TTC549 (cell line): ENCODE data around the gene ENTPD8.

Experiments used
- FAIRE-seq: peaks from 2 replicates; lab custom pipeline; 2012; peaks lifted over from hg19 to GRCh38; lab: Jason Lieb, UNC

Gene ENTPD8

GRCh38 chr9:137447722-137448601 is 6.8 kb upstream of the ENTPD8 start:
- FAIRE-seq: no peak

DNA sequence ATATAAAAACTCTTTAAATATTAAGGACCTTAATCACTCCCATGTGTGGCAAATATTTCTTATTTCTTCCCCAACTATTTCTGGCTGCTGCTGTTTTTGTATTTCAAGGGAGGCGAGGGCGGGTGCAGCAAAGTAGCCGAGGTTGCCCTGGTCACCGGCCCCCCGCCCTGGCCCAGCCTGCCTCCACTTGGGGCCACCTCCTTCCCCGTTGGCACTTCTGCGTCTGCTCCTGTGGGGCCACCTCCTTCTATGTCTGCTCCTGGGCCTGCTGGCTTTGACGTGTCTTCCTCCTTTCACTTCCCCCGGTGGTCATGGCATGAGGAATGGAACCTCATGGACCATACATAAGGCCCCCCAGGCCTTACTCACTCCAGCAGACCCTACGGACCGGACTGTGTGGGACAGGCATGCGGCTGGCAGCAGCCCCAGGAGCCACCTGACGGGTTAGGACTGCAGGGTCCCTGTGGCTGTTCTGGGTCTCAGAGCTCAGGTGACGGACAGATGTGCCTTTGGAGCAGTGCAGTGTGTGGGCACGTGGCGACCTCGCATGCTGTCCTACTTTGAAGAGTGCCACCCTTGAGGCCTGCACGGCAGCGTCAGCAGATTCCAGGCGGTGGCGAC is 5.8 kb upstream of the ENTPD8 start:
- FAIRE-seq: no peak

DNA sequence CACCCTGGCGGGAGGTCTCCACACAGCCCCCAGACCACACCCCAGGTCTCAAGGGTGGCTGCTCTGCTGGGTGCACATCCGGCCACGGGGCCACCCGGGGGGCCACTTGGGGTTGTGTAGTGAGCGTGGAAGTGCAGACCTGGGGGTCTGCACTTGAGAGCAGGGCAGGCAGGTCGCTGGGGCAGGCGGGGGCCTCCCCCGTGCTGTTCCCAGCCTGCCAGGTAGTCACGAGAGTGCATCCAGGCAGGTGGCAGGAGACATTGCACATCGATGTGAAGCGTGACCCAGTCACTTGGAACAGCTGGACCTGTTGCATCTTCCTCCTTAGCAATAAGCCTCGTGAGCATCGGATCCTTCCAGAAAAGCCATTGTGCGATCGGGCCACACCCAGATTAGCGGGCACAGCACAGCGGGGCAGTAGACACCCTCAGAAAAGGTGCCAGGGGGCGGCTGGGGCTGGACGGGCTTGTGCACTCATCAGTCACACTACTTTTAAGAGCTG is 4.8 kb upstream of the ENTPD8 start:
- no peak for FAIRE-seq

- no peak for FAIRE-seq
These were observed 4.2 kb upstream of the ENTPD8 start for GRCh38 chr9:137445275-137445807.

DNA sequence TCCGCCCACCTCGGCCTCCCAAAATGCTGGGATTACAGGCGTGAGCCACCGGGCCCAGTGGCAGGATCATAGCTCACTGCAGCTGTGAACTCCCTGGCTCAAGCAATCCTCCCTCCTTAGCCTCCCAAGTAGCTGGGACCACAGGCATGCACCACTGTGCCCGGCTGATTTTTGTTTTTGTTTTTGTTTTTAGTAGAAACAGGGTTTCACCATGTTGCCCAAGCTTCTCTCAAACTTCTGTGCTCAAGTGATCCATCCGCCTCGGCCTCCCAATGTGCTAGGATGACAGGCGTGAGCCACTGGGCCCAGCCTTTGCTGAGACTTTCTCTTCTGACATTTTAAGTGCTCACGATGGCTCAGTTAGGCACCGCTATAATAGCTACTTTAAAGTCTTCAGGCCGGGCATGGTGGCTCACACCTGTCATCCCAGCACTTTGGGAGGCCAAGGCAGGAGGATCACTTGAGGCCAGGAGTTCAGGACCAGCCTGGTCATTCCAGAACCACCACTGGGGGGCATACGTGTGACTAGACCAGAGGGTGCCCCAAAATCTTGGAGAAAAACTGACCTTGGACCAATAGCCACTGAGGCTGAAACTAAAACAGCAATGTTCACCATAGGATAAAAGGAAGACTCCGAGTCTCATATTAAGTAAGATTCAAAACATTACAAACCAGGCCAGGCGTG is 3.1 kb upstream of the ENTPD8 start:
- no peak for FAIRE-seq

DNA sequence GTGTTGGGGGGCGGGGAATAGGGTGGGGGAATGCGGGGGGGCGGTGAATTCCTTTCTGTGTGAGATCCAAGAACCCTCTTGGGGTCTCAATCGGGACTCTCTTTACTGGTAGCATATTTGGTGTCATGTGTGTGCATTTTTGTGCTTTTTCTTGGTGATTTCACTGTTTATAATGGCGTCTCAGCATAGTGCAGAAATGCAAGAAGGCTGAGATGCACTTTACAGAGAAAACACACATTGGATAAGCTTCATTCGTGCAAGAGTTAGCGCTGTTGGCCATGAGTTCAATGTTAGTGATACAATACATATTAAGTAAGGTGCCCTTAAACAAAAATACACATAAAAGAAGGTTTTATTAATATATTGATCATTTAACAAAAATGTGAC is 771 bp upstream of the ENTPD8 start:
- FAIRE-seq: no peak

DNA sequence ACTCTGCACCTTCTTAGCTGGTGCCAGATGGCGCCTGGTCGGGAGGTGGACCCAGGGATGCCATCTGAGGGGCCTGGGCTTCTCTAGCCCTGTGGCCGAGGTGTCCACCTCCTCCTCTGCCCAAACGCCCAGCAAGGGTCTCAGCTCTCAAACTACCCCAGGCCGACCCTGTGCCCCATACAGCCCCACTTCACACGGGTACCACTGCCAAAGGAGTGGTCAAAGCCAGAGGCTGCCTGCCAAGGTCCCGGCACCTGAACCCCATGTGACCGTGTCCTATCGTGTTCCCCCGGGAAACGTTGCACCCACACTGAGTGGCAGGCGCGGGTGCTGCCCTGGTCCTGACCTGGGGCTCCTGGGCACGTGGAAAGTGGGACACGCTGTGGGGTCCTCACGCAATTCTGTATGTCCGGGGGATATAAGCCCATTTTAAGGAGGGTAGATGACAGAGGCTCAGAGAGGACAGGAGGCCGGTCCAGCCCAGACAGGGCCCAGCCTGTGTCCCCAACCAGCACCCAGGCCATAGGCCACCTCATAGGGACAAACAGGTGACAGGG is 1.9 kb downstream of the ENTPD8 start:
- no peak for FAIRE-seq

- FAIRE-seq: no peak
These were observed 2.5 kb downstream of the ENTPD8 start for GRCh38 chr9:137438591-137439157.

DNA sequence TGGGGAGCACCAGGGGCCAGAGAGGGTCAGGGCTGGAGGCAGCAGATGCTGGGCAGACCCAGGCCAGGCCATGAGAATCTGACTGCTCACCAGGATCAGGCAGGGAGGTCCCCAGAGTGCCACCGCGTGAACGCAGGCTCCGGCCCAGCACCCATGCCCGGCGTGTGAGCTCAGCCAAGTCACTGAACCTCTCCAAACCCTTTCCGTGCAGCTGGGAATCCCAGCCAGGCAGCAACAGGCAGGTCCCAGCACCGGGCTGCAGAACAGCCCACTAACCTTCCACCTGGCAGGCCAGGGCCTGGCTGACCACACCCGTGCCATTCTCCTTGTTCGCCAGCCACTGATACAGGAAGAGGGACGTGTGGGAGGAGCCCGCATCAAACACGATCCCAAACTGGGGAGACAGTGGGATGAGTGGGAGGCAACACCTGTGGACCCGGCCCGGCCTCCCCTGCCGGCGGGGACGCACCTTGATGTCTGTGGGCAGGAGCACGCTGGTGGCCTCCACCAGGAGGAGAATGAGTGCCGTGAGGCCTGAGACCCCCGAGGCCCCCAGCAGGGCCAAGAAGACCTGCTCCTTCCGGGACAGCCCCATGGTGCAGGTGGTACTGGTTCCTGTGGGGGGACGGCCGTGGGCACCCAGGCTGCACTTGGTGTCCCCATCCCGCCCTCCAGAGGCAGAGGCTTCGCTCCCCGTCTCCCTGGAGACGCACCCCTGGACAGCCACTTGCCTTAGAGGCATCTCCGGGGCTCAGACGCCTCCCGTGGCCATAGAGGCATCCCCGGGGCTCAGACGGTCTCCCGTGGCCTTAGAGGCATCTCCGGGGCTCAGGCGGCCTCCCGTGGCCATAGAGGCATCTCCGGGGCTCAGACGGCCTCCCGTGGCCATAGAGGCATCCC is 3.2 kb downstream of the ENTPD8 start:
- no peak for FAIRE-seq

DNA sequence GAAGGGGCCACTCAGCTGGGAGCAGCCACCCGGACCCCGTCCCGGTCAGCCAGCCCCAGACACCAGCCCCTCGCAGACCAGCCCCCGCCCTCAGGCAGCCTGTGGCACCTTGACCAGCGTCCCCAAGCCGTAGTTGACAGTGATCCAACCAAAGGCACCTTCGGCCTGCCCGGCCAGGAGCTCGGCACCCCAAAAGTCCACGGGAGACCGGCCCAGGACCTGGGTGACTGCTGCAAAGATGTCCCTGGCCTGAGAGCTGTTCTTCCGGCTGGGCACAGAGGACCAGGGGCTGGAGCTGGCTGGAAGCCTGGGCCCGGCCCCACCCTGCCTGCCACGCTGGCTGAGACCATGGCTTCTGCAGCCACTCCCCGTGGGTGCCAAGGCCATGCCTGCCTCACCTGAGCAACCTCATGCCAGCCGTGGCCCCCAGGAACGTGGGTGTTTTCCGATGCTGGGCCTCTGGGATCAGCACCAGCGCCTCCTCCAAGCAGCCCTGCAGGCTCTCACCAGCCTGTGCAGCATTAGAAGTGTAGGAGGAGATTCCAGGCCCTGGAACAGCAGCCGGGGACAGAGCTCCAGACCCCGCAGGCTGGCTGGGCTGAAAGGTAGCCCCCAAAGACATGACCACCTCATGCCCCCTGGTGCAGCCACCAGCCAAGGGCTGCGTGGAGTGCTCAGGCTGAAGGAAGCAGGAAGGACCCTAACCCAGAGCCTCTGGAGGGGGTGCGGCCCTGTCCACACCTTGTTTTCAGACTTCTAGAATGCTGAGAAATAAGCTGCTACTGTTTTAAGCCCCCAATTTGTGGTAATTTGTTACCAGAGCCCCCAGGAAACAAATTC is 4.2 kb downstream of the ENTPD8 start:
- no peak for FAIRE-seq

DNA sequence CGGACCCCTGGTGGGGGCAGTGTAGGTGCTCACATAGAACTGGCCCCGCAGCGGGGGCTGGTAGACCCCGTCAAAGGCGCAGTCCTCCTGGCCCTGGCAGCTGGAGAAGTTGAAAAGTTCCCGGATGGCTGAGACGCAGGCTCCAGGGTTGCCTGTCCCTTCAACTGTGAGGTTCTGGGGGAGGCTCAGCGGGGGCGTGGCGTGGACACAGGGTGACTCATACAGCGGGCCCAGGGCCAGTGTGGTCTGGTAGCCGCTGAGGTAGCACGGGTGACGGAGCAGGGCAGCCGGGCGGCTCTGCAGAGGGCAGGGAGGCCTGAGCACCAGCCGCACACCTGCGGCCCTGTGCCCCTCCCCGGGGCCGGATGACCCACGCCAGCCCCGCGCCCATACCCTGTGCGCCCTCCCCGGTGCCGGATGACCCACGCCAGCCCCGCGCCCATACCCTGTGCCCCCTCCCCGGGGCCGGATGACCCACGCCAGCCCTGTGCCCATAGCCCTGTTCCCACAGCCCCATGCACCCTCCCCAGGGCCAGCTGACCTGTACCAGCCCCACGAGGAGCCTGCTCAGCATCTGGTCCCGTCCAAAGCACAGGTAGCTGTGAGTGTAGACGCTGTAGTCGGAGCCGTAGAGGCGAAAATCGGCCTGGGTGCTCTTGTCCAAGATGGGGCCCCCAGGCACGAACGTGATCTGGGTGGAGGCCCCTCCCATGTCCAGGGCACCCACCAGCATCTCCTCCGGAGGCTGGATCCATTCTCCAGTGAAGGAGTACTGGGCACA is 5.0 kb downstream of the ENTPD8 start:
- no peak for FAIRE-seq

DNA sequence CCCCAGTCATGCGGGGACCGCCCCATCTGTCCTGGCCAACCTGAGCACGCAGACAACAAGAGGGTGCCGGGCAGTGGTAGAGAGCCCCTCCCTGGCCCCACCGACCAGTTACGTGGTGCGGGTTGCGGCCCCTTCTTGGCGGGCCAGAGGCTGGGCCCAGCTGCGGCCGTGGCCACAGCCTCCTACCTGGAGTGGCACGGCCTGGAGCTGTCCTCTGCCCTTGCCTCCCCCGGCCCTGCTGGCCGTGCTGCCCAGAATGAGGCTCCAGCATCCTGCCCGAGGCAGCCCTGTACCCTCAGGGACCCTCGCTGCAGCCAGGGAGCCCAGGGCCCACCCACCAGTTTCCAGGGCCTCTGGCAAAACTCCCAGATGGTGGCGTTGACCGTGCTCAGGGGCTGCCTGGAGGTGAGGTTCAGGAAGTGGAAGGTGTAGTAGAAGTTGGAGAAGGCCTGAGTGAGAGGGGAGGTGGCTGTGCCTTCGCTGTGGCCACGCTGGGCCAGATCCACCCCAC is 5.7 kb downstream of the ENTPD8 start:
- FAIRE-seq: no peak

DNA sequence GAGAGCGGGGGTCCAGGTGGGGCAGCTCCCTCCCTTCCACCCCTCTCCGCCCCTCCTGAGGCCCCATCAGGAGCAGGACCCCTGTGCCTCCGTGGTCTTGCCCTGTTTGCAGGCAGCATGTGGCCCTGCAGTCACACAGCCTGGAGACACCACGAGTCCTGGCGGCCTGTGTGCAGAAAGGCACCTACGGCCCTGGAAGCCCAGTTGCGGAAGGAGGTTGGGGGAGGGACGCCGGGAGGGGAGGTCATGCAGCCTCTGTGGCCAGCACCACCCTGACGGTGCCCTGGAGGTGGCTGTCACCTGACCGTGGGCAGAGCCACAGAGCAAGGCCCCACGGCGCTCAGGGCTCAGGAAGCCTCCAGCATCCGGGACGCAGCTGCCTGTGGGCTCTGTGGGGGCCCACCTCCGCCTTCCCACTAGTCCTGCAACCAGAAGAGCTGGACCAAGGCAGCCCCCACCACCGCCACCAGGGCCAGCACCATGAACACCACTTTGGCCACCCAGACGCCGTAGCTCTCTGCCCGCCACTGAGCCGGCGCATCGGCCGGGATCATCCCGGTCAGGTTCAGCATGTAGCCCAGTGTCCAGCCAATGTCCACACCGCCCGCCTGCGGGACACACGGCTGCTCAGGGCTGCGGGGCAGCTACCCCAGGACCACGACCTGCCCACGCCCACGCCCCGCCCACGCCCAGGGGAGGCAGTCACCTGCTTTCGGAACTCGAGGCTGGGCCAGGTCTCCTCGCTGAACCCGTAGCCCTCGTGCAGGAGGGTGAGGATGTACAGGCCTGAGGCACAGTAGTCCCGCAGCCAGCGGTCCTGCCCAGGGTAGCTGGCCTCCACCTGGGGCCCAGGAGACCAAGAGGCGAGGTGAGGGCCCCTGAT is 6.4 kb downstream of the ENTPD8 start:
- no peak for FAIRE-seq

GRCh38 chr9:137433916-137434431 is 7.2 kb downstream of the ENTPD8 start:
- no peak for FAIRE-seq

DNA sequence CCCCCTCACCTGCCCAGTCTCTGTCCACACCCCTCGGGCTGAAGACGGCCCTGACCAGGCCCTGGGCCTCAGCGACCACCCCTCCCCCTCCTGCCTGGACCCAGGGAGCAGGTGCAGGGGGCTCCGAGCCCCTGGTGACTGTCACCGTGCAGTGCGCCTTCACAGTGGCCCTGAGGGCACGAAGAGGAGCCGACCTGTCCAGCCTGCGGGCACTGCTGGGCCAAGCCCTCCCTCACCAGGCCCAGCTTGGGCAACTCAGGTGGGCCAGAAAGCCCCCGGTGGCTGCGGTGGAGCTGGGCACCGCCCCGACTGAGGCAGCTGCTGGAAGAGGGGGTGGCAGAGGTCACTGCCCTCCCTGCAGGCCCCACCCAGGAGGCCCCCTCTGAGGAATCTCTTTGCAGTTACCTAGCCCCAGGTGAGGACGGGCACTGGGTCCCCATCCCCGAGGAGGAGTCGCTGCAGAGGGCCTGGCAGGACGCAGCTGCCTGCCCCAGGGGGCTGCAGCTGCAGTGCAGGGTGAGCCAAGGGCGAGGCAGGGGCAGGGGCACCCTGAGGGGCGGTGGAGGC is 7.7 kb downstream of the ENTPD8 start:
- FAIRE-seq: no peak

- no peak for FAIRE-seq
These were observed 8.3 kb downstream of the ENTPD8 start for GRCh38 chr9:137432687-137433348.

- FAIRE-seq: no peak
These were observed 9.7 kb downstream of the ENTPD8 start for GRCh38 chr9:137431416-137431931.
